GM19023 (cell line): ENCODE results near the gene AARSD1.
"Not testable (repeated sequence)": the region's sequence is repeated elsewhere in the genome, so short reads cannot be mapped to it uniquely, and the experiment has no call there.

ENCODE experiments used
- ATAC-seq: cut with Tn5 transposase; IDR thresholded peaks from one replicate; pipeline ENCODE4 v1.9.1; 2021; ENCODE audit warnings: mild to moderate bottlenecking, moderate library complexity; ENCODE audit not compliant: unreplicated experiment

The AARSD1 gene, protein sequence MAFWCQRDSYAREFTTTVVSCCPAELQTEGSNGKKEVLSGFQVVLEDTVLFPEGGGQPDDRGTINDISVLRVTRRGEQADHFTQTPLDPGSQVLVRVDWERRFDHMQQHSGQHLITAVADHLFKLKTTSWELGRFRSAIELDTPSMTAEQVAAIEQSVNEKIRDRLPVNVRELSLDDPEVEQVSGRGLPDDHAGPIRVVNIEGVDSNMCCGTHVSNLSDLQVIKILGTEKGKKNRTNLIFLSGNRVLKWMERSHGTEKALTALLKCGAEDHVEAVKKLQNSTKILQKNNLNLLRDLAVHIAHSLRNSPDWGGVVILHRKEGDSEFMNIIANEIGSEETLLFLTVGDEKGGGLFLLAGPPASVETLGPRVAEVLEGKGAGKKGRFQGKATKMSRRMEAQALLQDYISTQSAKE

DNA sequence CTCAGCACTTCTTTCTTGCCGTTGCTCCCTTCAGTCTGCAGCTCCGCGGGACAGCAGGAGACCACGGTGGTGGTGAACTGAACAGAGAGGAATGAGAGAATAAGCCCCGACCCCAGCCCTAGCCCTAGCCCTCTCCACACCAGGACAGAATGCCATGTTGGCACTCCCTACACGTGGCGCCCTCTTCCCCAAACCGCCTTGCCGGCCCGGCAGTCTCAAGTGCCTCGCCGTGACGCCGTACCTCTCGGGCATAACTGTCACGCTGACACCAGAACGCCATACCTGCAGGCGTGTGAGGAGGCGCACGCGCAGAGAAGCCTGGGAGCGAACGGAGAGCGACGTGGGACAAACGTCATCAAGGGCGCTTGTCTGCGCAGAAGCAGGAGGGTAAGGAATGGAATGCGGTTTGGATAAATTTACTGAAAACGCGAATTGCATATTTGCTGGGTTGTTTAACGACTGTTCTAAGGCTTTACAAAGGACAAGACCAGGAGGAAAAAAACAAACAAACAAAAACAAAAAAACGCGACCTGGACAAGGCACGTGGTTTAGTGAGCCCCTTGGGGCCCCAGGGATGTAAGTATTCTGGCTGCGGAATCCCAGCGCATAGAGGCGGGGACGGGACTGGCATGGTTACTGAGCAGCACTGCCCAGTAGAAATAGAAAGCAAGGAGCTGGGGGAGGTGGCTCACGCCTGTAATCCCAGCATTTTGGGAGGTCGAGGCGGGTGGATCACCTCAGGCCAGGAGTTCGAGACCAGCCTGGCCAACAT lies at the start of gene AARSD1:
Gene AARSD1, minus strand, starts transcription at position 294 of the 772 bp plus-strand sequence. Its CDS starts 14 bp downstream, at position 280.
- peak; percentile 71 for ATAC-seq

DNA sequence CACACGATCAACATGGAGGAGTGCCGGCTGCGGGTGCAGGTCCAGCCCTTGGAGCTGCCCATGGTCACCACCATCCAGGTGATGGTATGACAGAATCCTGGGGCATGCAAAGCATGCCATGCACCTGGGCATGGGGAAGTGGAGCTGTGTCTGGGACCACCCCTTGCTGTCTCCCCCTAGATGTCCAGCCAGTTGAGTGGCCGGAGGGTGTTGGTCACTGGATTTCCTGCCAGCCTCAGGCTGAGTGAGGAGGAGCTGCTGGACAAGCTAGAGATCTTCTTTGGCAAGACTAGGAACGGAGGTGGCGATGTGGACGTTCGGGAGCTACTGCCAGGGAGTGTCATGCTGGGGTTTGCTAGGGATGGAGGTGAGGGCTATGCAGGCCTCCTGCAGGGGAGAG lies 49.0 kb upstream of the AARSD1 start:
- ATAC-seq, result no peak

DNA sequence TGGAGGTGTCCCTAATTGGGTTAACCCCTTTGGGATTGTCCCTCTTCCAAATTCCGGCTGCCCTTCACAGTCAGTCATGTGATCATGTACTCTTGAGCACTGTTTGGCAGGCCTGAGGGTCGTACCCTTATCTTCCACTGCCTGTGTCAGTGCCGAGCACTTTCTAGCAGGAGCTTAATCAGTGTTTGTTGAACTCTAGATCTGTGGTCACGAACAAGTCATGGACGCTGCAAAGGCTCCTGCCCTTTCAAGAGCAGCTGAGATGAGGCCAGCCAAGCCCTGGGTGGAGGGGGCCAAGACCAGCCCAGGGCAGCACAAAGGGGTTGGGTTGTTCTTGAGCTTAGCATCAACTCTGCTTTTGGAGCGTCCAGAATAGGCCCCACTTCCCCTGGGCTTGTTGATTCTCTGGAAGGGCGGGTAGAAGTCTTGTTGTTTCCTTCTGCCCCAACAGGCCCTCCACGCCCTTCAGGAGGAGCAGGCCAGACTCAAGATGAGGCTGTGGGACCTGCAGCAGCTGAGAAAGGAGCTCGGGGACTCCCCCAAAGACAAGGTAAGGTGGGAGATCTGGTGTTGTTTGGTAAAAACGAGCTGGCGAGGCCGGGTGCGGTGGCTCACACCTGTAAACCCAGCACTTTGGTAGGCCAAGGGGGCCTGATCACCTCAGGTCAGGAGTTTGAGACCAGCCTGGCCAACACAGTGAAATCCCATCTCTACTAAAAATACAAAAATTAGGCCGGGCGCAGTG lies 47.6 kb upstream of the AARSD1 start:
- no peak for ATAC-seq

DNA sequence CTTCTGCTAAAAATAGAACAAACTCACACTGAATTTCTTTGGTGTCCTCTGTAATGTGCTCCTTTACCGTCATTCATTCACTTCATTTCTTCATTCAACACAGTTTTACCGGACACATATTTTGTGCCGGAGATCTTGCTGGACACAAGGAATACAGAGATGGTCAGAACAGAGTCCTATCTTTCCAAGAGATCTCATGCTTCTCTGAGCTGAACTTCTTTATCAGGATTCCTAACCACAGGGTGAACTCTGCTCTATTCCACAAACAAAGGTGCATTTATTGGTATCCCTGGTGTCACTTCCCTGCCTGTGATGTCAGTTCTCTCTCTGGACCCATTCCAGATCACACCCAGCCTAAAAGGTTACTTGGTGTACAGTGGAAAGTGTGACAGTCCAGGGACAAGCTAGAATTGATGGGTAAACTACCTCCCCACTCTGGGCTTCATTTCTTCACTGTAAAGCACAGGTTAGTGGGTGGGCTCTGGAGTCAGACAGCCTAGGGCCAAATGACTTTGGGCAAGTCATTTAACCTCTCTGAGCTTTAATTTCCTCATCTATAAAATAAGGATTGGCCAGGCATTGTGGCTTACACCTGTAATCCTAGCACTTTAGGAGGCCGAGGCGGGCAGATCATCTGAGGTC lies 46.5 kb upstream of the AARSD1 start:
- ATAC-seq, result no peak

DNA sequence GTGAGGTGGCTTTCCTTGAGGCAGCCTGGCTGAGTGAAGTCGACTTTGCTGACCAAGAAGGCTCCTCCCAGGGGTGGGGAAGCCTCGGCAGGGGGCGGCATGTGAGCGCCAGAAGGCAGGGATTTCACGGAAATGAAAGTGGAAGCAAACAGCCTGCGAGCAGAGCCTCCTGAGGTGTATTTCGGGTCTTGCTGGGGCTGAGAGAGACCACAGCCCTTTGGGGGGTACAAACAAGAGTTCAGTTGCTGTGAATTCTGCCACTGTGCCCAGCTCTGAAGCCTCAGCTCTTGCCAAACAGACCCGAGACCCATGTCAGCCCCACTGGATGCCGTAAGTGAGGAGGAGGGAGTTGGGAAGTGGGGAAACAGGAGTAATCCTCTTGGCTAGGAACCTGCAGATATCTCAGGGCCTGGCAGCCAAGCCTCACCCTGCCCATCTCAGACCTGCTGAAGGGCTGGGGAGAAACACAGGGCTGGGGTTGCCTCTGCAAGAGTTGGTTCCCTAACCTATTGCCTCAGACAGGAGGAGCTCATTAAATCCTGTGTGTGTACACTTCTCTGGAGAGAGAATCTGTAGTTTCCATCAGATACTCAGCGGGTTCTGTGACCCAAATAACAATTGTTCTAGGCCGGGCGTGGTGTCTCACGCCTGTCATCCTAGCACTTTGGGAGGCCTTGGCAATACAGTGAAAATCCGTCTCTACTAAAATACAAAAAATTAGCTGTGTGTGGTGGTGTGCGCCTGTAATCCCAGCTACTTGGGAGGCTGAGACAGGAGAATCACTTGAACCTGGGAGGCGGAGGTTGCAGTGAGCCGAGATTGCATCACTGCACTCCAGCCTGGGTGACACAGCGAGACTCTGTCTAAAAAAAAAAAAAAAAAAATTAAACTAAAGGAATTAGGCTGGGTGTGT lies 42.6 kb upstream of the AARSD1 start, which contains the start of gene IFI35:
Gene IFI35, plus strand, starts transcription at position 146 of the 913 bp plus-strand sequence. Its CDS starts 164 bp downstream, at position 310.
- ATAC-seq, result peak; percentile 90

DNA sequence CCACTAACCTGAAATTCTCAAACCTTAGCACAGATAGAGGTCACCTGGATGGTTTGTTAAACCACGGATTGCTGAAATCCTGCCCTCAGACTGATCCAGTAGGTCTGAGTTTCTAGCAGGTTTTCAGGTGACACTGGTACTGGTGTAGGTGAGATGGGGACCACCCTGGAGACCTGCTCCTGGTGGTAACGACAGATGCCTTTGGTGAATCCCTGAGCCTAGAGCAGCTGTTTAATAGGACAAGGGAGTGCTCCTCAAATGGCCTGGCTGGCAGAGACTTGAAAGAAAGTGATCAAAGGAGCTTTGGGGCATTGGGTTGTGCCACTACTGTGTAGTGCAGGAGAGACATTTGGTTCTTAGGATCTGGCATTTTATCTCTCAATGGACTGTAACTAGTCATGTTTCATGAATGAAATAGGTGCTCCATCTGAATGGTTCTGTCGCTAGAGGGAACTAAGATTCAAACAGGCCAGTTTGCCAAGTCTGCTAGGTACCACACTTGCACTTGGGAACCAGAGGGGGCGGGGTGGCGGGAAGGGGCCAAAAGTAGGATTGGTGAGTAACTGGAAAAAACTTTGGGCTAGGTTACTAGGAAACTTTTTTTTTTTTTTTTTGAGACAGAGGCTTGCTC lies 39.4 kb upstream of the AARSD1 start:
- no peak for ATAC-seq

DNA sequence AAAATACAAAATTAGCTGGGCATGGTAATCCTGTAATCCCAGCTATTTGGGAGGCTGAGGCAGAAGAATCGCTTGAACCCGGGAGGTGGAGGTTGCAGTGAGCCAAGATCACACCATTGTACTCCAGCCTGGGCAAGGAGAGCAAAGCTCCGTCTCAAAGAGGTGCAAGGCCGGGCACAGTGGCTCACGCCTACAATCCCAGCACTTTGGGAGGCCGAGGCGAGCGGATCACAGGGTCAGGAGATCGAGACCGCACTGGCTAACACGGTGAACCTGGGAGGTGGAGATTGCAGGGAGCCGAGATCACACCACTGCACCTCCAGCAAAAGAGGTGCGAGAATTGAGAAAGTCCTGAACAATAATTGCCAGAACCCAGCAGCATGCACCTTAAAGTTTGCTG lies 36.6 kb upstream of the AARSD1 start:
- not testable (repeated sequence) for ATAC-seq

DNA sequence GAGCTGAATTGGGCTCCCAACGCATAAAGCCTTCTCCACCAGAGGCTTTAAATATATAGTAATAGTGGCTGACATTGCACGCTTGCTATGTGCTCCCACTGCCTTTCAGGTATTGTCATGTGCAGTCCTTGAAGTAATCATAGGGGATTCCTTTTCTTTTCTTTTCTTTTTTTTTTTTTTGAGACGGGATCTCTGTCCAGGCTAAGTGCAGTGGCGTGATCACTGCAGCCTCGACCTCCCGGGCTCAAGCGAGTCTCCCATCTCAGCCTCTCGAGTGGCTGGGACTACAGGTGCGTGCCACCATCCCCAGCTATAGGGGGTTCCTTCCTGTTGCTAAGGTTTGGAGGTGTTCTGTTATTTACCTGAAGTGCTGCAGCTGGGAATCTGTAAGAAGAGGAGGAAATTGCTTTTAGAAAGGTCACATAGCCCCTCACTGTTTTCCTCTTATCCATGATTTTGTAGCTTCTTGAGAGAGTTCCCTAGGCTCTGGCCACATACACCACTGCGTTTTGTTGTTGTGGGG lies 34.8 kb upstream of the AARSD1 start:
- ATAC-seq, result no peak

DNA sequence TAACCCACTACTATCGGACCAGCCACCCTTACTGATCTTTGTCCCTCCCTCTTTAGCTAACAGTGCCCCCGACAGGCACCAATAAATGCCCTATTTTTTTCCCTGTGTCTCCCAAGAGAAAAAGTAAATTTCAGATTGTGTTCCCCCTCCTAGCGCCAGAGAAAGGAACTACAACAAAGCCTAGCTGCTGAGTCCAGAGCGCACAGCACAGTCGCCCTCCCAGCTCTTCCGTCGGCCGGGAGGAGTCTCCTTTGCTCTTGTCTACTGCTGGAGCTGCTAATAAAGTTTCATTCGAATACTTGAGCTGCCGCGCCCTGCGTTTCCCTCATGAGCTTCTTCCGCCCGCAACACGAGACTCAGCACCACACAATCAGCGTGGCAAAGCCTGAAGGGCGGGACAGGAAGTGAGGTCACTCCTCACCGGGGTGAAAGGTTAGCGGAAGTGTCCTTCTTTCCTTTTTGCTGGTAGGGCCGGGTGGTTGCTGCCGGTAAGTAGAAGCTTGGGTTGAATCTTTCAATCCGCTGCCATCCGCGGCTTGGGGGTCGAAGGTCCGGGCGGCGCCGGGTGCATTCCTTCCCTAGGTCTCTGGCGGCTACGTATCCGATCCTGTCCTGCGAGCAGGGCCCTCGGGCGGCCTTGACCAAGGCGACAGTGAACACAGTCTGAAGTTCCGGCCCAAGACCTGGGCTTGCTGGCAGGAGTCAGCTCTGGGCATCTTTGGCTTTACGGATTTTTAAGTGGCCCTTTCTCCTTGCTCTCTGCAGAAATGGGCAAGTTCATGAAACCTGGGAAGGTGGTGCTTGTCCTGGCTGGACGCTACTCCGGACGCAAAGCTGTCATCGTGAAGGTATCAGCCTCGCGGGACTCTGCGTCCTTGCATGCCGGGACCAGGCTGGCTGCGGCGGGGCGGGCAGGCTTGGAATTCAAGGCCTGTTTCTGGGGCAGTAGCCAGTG lies 34.0 kb upstream of the AARSD1 start, which contains the start of gene RPL27:
Gene RPL27, plus strand, starts transcription at position 436 of the 955 bp plus-strand sequence. Its CDS starts 332 bp downstream, at position 768.
- ATAC-seq, result peak; percentile 92

DNA sequence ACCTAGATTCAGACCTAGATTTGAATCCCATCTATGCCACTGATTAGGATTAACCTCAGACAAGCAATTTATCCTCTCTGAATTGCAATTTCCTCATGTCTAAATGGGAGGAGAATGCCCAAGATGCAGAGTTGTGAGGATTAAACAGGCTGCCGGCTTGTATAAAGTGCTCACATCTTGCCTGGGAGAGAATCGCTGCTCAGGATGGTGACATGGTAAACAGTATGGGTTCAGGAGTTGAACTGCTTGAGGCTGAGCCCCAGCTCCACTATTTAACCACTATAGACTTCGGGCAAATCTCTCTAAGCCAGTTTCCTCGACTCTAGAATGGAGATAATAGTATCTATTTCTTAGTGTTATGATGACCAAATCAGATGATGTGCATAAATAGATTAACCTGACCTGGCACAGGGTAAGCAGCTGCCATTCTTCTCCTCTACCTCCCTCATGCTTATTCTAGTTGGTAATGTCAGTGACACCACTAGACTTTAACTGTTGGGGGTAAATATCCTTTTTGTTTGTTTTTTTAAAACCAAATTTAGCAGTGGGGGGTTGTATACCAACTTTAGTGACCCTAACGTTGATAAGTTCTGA lies 33.2 kb upstream of the AARSD1 start:
- ATAC-seq, result no peak

DNA sequence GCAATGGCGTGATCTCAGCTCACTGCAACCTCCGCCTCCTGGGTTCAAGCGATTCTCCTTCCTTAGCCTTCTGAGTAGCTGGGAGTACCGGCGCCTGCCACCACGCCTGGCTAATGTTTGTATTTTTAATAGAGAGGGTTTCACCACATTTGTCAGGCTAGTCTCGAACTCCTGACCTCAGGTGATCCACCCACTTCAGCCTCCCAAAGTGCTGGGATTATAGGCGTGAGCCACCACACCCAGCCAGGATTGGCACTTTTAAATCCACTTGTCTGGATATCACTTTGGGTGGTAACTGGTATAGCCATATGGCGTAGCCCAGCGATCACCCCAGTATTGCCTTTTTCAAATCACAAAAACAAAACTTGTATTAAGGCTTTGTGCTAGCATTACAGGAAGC lies 29.7 kb upstream of the AARSD1 start:
- ATAC-seq, result not testable (repeated sequence)

DNA sequence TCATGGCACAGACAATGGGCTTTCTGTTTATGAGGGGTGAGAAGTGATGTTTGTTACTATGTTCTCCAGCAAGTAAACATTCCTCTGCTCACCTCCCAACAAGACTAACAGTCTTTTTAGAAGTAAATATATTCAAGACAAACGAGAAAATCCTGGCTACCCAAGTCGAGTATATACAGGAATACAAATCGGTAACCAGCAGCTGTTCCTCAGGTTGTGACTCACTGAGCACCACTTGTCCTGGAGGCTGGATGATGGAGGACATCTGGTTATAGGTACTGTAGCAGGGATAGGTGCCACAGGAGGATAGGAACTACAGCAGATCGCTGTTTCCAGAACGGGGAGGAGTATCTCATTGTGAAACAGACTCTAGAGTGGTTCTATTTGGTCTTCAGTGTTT lies 28.6 kb upstream of the AARSD1 start:
- ATAC-seq, result no peak

DNA sequence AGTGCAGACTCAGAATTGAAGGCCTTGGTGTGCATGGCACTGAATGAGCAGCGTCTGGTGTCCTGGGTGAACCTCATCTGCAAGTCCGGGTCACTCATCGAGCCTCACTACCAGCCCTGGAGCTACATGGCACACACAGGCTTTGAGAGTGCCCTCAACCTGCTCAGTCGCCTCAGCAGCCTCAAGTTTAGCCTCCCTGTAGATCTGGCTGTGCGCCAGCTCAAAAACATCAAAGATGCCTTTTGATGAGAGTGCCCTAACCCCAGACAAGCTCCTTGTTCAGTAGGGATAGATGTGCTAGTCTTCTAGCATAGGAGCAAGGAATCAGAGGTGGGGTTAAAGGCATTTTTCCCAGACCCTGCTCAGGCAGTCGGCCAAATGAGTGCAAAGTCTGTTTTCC lies 27.2 kb upstream of the AARSD1 start:
- no peak for ATAC-seq

DNA sequence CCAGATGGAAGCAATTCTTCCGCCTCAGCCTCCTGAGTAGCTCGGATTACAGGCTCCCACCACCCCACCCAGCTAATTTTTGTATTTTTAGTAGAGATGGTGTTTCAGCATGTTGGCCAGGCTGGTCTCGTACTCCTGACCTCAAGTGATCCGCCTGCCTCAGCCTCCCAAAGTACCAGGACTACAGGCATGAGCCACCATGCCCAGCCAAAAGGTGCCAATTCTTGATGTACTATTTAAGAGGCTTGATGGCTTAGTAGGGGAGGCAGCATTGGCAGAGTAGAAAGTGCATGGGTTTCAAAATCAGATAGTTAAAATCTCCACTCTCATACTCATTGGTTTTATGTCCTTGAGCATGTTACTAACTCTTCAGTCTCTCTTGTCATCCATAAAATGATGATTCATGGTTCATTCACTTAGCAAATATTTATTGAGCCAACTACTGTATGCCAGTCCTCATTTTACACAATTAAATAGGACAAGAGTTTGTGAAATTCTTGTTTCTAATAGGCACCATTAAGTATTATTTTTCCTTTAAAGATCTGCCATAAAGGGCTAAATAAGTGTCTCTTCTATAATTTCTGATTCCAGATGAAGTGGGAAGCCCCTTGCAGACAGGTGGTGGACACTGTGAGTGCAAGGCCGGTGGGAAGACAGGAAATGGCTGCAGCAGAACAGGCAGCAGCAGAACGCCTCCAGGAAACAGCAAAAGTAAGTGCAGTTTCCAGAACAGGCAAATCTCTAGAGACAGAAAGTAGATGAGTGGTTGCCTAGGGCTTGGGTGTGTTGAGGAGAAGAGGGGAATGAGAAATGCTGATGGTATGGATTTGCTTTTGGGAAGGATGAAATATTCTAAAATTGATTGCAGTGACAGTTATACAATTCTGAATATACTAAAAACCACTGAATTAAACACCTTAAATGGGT lies 25.7 kb upstream of the AARSD1 start:
- ATAC-seq, result no peak

DNA sequence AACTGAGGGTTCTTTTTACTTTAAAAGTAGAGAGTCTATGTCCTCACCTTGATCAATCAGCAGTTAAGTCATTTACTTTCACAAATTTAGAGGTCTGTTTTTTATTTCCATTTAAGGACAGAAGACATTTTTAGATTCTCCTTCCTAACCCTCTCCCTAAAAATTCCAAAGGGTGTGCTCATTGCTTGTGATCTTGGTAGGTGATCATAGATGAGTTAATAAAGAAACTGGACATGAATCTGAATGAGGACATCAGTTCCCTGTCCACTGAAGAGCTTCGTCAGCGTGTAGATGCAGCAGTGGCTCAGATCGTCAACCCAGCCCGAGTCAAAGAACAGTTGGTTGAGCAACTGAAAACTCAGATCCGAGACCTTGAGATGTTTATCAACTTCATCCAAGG lies 24.9 kb upstream of the AARSD1 start:
- no peak for ATAC-seq

DNA sequence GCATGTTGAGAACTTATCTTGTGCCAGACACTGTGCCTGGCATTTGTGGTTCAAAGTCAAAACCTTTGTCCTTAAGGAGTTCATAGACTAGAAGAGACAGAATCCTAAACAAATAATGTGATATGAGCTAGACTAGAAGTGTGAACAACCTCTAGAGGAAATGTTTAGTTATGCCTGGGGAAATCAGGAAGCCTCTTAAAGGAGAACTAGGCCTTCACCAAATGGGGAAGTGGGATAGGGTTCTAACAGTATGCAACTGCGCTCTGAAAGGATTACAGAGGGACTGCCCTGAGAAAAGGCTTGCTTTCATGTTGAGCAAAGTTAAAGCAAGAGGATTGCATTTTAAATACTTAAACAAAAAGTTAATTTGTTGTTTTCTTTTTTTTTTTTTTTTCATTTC lies 21.0 kb upstream of the AARSD1 start:
- no peak for ATAC-seq
